K562 (cell line): ENCODE data around the gene INO80. TPM values are rescaled to one million over a fixed set of nuclear protein-coding genes. Genes with fewer than 3 reads are reported as not detected.

Experiments used
- ATAC-seq: fragments of 200-7000 bp; cut with Tn5 transposase; 3 replicates; pipeline ENCODE4 v1.9.1; 2020; ENCODE audit warnings: moderate library complexity
- BruUV-seq: library from RNA; stranded (reverse); fragments of 400-500 nt; replicated peaks from 2 replicates; lab custom pipeline; 2021; lab: Mats Ljungman, UMichigan
- CTCF ChIA-PET: fragments of 300-600 bp; formaldehyde crosslinking; extraction: SDS; loops from one replicate; lab custom pipeline; 2021; ENCODE audit warnings: low intra/inter-chr PET ratio; lab: Yijun Ruan, JAX
- POLR2A ChIA-PET: fragments of 300-600, 350-650 bp; sonication (Branson Sonifier 250); formaldehyde crosslinking; extraction: SDS; loops from one replicate; lab custom pipeline; 2021; ENCODE audit warnings: antibody characterized with exemption, inconsistent platforms; lab: Yijun Ruan, JAX
- DNase-seq, 4 experiments: peaks; one replicate each; pipeline versions ENCODE4 v3.0.0 to v3.0.0-alpha.2; 2011 to 2018; ENCODE audit warnings: low spot score in 3 of 4, mixed read lengths in 3 of 4; ENCODE audit errors: extremely low read depth in 1 of 4
- FAIRE-seq: peaks from 2 replicates; lab custom pipeline; 2011; peaks lifted over from hg19 to GRCh38; lab: Jason Lieb, UNC
- H2AFZ ChIP-seq: 2 replicates; pipeline ENCODE4 v1.6.0; 2011; ENCODE audit warnings: low read depth, low read length, control low read depth, inconsistent platforms
- H3K27ac ChIP-seq: fragments of 200-600 bp; 3 replicates; pipeline ENCODE4 v1.8.0; 2011; ENCODE audit warnings: low read depth, mild to moderate bottlenecking, control low read depth, inconsistent platforms, low read length, moderate library complexity, mixed read lengths; ENCODE audit errors: extremely low read depth
- H3K27me3 ChIP-seq, 2 experiments: fragments of 300-600 bp in 1 of 2; 2 replicates in 1 of 2; 3 replicates in 1 of 2; pipeline versions ENCODE4 v1.6.0 to v1.8.0; 2011; ENCODE audit warnings: inconsistent platforms in 2 of 2, low read length in 2 of 2, mild to moderate bottlenecking in 1 of 2, mixed read lengths in 1 of 2, moderate library complexity in 1 of 2; ENCODE audit not compliant: control insufficient read depth in 2 of 2, insufficient read depth in 2 of 2
- H3K36me3 ChIP-seq: fragments of 300-600 bp; 3 replicates; pipeline ENCODE4 v1.8.0; 2011; ENCODE audit warnings: mild to moderate bottlenecking, low read length, inconsistent platforms; ENCODE audit not compliant: control insufficient read depth, insufficient read depth
- H3K4me1 ChIP-seq, 2 experiments: fragments of 200-600 bp in 1 of 2; replicated peaks in 1 of 2; 2 replicates in 1 of 2; 3 replicates in 1 of 2; pipeline versions ENCODE4 v1.5.1 to v1.8.0; 2011; ENCODE audit warnings: inconsistent platforms in 2 of 2, low read length in 2 of 2, mild to moderate bottlenecking in 1 of 2, mixed read lengths in 1 of 2, moderate library complexity in 1 of 2; ENCODE audit not compliant: control insufficient read depth in 2 of 2, insufficient read depth in 2 of 2
- H3K4me2 ChIP-seq: 2 replicates; pipeline ENCODE4 v1.6.1; 2011; ENCODE audit warnings: low read length, control low read depth, inconsistent platforms, mixed read lengths; ENCODE audit not compliant: insufficient read depth
- H3K4me3 ChIP-seq: fragments of 200-600 bp; sonication (generic), shearing (Covaris generic); 2 replicates; pipeline ENCODE4 v1.5.1; 2016; ENCODE audit warnings: control low read depth, inconsistent platforms
- H3K79me2 ChIP-seq: fragments of 200-600 bp; 3 replicates; pipeline ENCODE4 v1.8.0; 2011; ENCODE audit warnings: low read length, inconsistent platforms; ENCODE audit not compliant: control insufficient read depth, insufficient read depth
- H3K9ac ChIP-seq, 2 experiments: 2 replicates each; pipeline versions ENCODE4 v1.6.0 to v1.6.1; 2011; ENCODE audit warnings: low read depth in 2 of 2, low read length in 2 of 2, control low read depth in 1 of 2, inconsistent platforms in 1 of 2, mild to moderate bottlenecking in 1 of 2, mixed read lengths in 1 of 2; ENCODE audit not compliant: insufficient read depth in 1 of 2
- H3K9me1 ChIP-seq: one replicate; pipeline ENCODE4 v1.6.0; 2011; ENCODE audit warnings: inconsistent platforms, mild to moderate bottlenecking, low read length, moderate library complexity; ENCODE audit not compliant: control insufficient read depth, insufficient read depth
- H3K9me3 ChIP-seq: replicated peaks from 2 replicates; pipeline ENCODE4 v1.5.1; 2011; ENCODE audit warnings: low read depth, low read length, inconsistent platforms; ENCODE audit not compliant: control insufficient read depth, insufficient read depth
- H4K20me1 ChIP-seq: replicated peaks from 2 replicates; pipeline ENCODE4 v1.6.1; 2011; ENCODE audit warnings: low read length, inconsistent platforms, mixed read lengths; ENCODE audit not compliant: control insufficient read depth, insufficient read depth
- BRD9 ChIP-seq: fragments of 450-650 bp; IDR thresholded peaks from 2 replicates; pipeline ENCODE4 v1.6.1; 2018; ENCODE audit warnings: low read depth; ENCODE audit not compliant: partially characterized antibody
- CBX5 ChIP-seq: IDR thresholded peaks from 2 replicates; pipeline ENCODE4 v1.6.1; 2014; ENCODE audit warnings: low read depth, borderline replicate concordance
- HNRNPK ChIP-seq: fragments of 200-400 bp; formaldehyde crosslinking; IDR thresholded peaks from one replicate; pipeline ENCODE4 v1.6.1; 2018; ENCODE audit warnings: mild to moderate bottlenecking, low read depth, low read length; ENCODE audit not compliant: poor library complexity, severe bottlenecking
- KLF13 ChIP-seq: fragments of 450-650 bp; IDR thresholded peaks from 2 replicates; pipeline ENCODE4 v1.6.1; 2016; ENCODE audit warnings: missing genetic modification characterization, low read depth, mild to moderate bottlenecking, missing compliant biosample characterization, moderate library complexity, borderline replicate concordance
- MLX ChIP-seq, 2 experiments: fragments of 450-650 bp in 1 of 2; sonication (generic) in 1 of 2; formaldehyde crosslinking; conservative IDR thresholded peaks; 2 replicates each; pipeline versions ENCODE4 v1.4.0 to v1.8.1; 2020 to 2022; ENCODE audit warnings: mild to moderate bottlenecking in 1 of 2, missing genetic modification reagents in 1 of 2
- PCBP2 ChIP-seq: fragments of 200-400 bp; formaldehyde crosslinking; IDR thresholded peaks from 2 replicates; pipeline ENCODE4 v1.6.1; 2018; ENCODE audit warnings: low read length, low read depth, mild to moderate bottlenecking, moderate library complexity; ENCODE audit not compliant: poor library complexity, severe bottlenecking
- PTTG1 ChIP-seq: fragments of 450-650 bp; IDR thresholded peaks from 2 replicates; pipeline ENCODE4 v1.6.1; 2016; ENCODE audit warnings: low read depth, mild to moderate bottlenecking, missing genetic modification characterization, missing compliant biosample characterization
- RBBP5 ChIP-seq: fragments of 200-600 bp; sonication (generic); IDR thresholded peaks from 2 replicates; pipeline ENCODE4 v1.6.1; 2012; ENCODE audit warnings: borderline replicate concordance, mild to moderate bottlenecking, low read length, control low read depth, inconsistent platforms; ENCODE audit not compliant: insufficient read depth, poor library complexity, severe bottlenecking
- RBM25 ChIP-seq: fragments of 200-400 bp; formaldehyde crosslinking; IDR thresholded peaks from 2 replicates; pipeline ENCODE4 v1.6.1; 2018; ENCODE audit warnings: low read length, low read depth, moderate library complexity; ENCODE audit not compliant: severe bottlenecking
- ZFP36 ChIP-seq: fragments of 150-350 bp; IDR thresholded peaks from 2 replicates; pipeline ENCODE4 v1.6.1; 2018; ENCODE audit warnings: low read length, low read depth; ENCODE audit not compliant: partially characterized antibody
- ZNF263 ChIP-seq: sonication (generic); formaldehyde crosslinking; IDR thresholded peaks from 2 replicates; pipeline ENCODE4 v1.8.0; 2022; ENCODE audit warnings: mild to moderate bottlenecking, missing genetic modification reagents, borderline replicate concordance
- ZNF696 ChIP-seq: fragments of 250-450 bp; sonication (Bioruptor Pico); conservative IDR thresholded peaks from 2 replicates; pipeline ENCODE4 v1.4.0; 2020; ENCODE audit warnings: mild to moderate bottlenecking, moderate library complexity
- WGBS: fragments of 100-300 bp; shearing (Covaris generic); methylation state at CpG from one replicate; pipeline ENCODE4 v1.1.6; 2016; ENCODE audit warnings: low coverage, mixed read lengths; ENCODE audit not compliant: insufficient coverage; ENCODE audit errors: missing lambda C conversion rate; 5-methylcytosine and 5-hydroxymethylcytosine counted together
- in situ Hi-C: fragments of 300-500 bp; cut with MboI; formaldehyde crosslinking; loops from 4 replicates; pipeline ENCODE4 v1.15.0; 2018; ENCODE audit warnings: inconsistent platforms, mixed read lengths
- intact Hi-C: fragments of 100-400 bp; cut with micrococcal nuclease; formaldehyde crosslinking; loops from 2 replicates; pipeline ENCODE4 v1.14.2; 2022
- polyA plus RNA-seq, 8 experiments: library from polyadenylated mRNA; depleted of rRNA in 4 of 8; stranded (reverse) in 5 of 8; unstranded in 3 of 8; fragments of >200 nt; fragmentation: Nextera tagmentation in 2 of 8; fragmentation: Illumina TruSeq in 1 of 8; extraction: Ambion mirVana in 2 of 8; extraction: Trizol in 1 of 8; gene quantifications; 2 replicates each; pipeline versions ENCODE4 v1.2.1 to v1.2.3, GENCODE V29; 2011 to 2014; ENCODE audit warnings: inconsistent platforms in 1 of 8, missing spikeins in 1 of 8
- total RNA-seq, 7 experiments: library from RNA; depleted of rRNA in 6 of 7; stranded (reverse); fragments of >200 nt in 6 of 7; fragmentation: Illumina TruSeq in 2 of 7; extraction: Trizol in 2 of 7; gene quantifications; 2 replicates each; pipeline versions ENCODE4 v1.2.1 to v1.2.3, GENCODE V29; 2011 to 2021; ENCODE audit warnings: low replicate concordance in 1 of 7
- TF ChIP-seq, protein P1 (sequence below): fragments of 250-450 bp; sonication (Bioruptor Pico); IDR thresholded peaks from 2 replicates; pipeline ENCODE4 v1.4.0; 2020

The INO80 gene
- total and polyA plus RNA-seq, 9 of the 15 experiments (the other 6 are each of a cell fraction or from before 2014, with no cell fraction given): 1.1 to 25.7 (median 19.9) TPM

GRCh38 chr15:41032079-41032328, 84.1 kb downstream of the INO80 start (continued):
- TF ChIP-seq CBX5 (no peak), ZNF696 (no peak), PTTG1 (no peak)

DNA sequence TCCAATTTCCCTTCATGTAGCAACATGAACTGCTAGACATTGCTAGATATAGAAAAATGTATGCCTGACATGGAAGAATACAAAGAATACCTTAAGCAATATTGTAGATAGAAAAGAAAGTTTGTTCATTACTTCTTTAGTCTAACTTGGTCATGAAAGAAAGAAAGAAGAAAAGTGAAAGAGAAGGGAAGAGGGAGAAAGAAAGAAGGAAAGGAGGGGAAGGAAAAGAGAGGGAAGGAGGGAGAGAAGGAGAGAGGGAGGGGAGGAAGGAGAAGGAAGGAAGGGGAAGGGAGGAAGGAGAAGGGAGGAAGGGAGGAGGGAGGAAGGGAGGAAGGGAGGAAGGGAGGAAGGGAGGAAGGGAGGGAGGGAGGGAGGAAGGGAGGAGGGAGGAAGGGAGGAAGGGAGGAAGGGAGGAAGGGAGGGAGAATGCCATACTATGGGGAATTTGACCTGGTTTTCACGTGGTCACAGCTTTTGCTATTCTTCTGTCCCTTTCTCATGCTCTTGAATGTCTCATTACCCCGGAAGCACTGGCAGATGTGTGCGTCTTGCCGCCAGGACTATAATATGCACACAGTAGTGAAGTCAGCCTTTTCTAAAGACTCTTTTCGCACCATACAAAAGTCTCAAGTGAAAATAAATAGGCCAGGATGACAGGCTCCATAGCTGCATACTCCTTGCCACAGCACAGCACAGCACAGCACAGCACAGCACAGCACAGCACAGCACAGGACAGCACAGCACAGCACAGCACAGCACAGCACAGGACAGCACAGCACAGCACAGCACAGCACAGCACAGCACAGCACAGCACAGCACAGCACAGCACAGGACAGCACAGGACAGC, 84.6 kb downstream of the INO80 start:
- no peak for ATAC-seq
- intact Hi-C loops: no loop called here
- peaks cover 0 to 3% of the 10 kb centered on the region in 2 experiments; a peak in 2 of 5 replicates for H3K4me1 ChIP-seq
- H2AFZ ChIP-seq: no peak overlapping the region
- ChIA-PET POLR2A (interaction anchor here (0.8 kb wide), 1 partner anchor 19 kb away, joined by 3 read pairs; no protein-coding TSS in a partner anchor), CTCF (no interaction called here)
- no peak overlapping the region for H3K9ac ChIP-seq
- H3K9me3 ChIP-seq: no peaks in the 10 kb centered on the region
- TF ChIP-seq HNRNPK (peak; percentile 67), RBM25 (peak; percentile 78), RBBP5 (no peak), MLX (CRISPR knock-in tag; conservative IDR thresholded peaks at IDR 0.05) (no peak), PTTG1 (no peak), ZNF263 (CRISPR knock-in tag) (peak; percentile 73; the same call in 1 of the 2 replicates), ZFP36 (peak; percentile 56), BRD9 (peak; percentile 98), KLF13 (tag) (no peak), PCBP2 (peak; percentile 92)
- TF ChIP-seq, protein P1, sequence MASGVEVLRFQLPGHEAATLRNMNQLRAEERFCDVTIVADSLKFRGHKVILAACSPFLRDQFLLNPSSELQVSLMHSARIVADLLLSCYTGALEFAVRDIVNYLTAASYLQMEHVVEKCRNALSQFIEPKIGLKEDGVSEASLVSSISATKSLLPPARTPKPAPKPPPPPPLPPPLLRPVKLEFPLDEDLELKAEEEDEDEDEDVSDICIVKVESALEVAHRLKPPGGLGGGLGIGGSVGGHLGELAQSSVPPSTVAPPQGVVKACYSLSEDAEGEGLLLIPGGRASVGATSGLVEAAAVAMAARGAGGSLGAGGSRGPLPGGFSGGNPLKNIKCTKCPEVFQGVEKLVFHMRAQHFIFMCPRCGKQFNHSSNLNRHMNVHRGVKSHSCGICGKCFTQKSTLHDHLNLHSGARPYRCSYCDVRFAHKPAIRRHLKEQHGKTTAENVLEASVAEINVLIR (CRISPR knock-in tag): no peak
- TF ChIP-seq, all 486 proteins: peak for 6
- no peaks in the 10 kb centered on the region for H3K9me1 ChIP-seq
- H3K79me2 ChIP-seq: no peaks in the 10 kb centered on the region
- H3K27ac ChIP-seq: no peak overlapping the region
- no peak for DNase-seq
- BruUV-seq: no TSS peak
- H3K36me3 ChIP-seq: peaks cover 46% of the 10 kb centered on the region
- H3K27me3 ChIP-seq: no peaks in the 10 kb centered on the region
- in situ Hi-C loops: no loop called here
- FAIRE-seq: no peak
- H3K4me3 ChIP-seq: no peak overlapping the region
- H3K4me2 ChIP-seq: no peak overlapping the region
- WGBS: 72% methylated on average over 5 of the region's 5 CpGs
- no peaks in the 10 kb centered on the region for H4K20me1 ChIP-seq
